ENCODE results near the gene MUC13.

DNA sequence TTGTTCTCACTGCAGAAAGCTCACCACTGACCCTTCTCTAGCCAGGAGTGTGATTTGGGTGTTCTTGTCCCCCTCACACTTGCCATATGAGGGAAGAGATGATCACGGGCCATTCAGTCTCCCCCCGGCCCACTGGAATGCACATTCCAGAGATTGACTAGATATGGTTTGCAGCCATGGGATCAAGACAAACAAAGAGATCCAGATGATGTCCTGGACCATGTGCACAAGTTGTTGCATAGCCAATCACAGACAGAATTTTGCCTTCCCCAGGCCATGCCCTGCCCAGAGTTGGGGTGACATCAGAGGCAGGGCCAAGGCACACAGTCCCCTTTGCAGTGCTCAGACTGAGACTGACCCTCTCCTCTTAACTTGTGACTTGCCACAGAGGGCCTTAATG is 14.8 kb downstream of the MUC13 start:
- TF ChIP-seq, protein P1, sequence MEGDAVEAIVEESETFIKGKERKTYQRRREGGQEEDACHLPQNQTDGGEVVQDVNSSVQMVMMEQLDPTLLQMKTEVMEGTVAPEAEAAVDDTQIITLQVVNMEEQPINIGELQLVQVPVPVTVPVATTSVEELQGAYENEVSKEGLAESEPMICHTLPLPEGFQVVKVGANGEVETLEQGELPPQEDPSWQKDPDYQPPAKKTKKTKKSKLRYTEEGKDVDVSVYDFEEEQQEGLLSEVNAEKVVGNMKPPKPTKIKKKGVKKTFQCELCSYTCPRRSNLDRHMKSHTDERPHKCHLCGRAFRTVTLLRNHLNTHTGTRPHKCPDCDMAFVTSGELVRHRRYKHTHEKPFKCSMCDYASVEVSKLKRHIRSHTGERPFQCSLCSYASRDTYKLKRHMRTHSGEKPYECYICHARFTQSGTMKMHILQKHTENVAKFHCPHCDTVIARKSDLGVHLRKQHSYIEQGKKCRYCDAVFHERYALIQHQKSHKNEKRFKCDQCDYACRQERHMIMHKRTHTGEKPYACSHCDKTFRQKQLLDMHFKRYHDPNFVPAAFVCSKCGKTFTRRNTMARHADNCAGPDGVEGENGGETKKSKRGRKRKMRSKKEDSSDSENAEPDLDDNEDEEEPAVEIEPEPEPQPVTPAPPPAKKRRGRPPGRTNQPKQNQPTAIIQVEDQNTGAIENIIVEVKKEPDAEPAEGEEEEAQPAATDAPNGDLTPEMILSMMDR (IDR thresholded peaks at IDR 0.05), result no peak
- no peak for TF ChIP-seq POLR2A (IDR thresholded peaks at IDR 0.05)
